Bronchial epithelial cell (primary cell): Measurements from ENCODE around the gene TOPAZ1. TPM values are rescaled to one million over a fixed set of nuclear protein-coding genes. Genes with fewer than 3 reads are reported as not detected.

ENCODE experiments used
- DNase-seq: peaks from one replicate; pipeline ENCODE4 v3.0.0-alpha.2; 2010; ENCODE audit warnings: low read depth
- FAIRE-seq: peaks from 2 replicates; lab custom pipeline; 2011; peaks lifted over from hg19 to GRCh38; lab: Jason Lieb, UNC
- H3K27me3 ChIP-seq: 2 replicates; pipeline ENCODE4 v1.5.1; 2011; ENCODE audit warnings: low read length; ENCODE audit not compliant: control insufficient read depth, insufficient read depth
- H3K36me3 ChIP-seq: 2 replicates; pipeline ENCODE4 v1.5.1; 2011; ENCODE audit warnings: low read length; ENCODE audit not compliant: control insufficient read depth, insufficient read depth
- H3K4me3 ChIP-seq: 2 replicates; pipeline ENCODE4 v1.5.1; 2011; ENCODE audit warnings: mild to moderate bottlenecking, low read depth, low read length, control low read depth
- total RNA-seq: library from RNA; depleted of rRNA; stranded (reverse); fragments of >200 nt; gene quantifications from 2 replicates; pipeline ENCODE4 v1.2.1, GENCODE V29; 2014
- TF ChIP-seq, protein P1 (sequence below): IDR thresholded peaks from 2 replicates; pipeline ENCODE4 v1.5.1; 2011; ENCODE audit warnings: mild to moderate bottlenecking, moderate library complexity, low read length, control low read depth, inconsistent platforms; ENCODE audit not compliant: insufficient read depth, severe bottlenecking

Gene TOPAZ1
- total RNA-seq, 1 donor from 2014 or later = not detected

DNA sequence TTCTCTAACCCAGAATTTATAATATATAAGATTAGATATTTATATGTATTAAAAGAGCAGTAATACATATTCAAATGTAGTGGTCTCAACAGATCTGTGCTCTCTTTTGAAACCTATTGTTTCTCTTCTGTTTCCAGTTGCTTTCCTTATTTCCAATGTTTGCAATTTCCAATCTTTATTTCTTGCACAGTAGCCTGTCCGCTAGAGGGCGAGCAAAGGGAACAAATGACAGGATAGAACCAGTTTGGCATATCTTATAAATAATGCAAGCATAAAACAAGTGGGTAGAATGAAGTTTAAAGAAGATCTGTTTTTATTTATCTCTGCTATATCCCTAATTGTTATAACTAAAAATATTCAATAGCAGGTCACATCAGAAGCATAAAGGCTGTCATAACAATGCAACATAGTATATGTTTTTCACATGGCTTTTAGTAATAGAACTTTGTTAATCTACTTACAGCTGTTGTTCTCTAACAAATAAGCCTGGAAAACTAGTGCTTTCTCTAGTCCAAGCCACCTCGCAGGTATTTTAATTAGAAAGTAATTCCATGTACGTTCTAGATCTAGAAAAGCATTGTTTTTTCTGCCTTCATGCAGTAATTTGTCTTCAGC is 81.8 kb downstream of the TOPAZ1 start:
- DNase-seq (peak; percentile 52), FAIRE-seq (no peak)
- Histone ChIP-seq H3K4me3 (no peak overlapping the region), H3K36me3 (no peaks in the 10 kb centered on the region), H3K27me3 (no peaks in the 10 kb centered on the region)
- TF ChIP-seq, protein P1, sequence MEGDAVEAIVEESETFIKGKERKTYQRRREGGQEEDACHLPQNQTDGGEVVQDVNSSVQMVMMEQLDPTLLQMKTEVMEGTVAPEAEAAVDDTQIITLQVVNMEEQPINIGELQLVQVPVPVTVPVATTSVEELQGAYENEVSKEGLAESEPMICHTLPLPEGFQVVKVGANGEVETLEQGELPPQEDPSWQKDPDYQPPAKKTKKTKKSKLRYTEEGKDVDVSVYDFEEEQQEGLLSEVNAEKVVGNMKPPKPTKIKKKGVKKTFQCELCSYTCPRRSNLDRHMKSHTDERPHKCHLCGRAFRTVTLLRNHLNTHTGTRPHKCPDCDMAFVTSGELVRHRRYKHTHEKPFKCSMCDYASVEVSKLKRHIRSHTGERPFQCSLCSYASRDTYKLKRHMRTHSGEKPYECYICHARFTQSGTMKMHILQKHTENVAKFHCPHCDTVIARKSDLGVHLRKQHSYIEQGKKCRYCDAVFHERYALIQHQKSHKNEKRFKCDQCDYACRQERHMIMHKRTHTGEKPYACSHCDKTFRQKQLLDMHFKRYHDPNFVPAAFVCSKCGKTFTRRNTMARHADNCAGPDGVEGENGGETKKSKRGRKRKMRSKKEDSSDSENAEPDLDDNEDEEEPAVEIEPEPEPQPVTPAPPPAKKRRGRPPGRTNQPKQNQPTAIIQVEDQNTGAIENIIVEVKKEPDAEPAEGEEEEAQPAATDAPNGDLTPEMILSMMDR = peak; percentile 65

DNA sequence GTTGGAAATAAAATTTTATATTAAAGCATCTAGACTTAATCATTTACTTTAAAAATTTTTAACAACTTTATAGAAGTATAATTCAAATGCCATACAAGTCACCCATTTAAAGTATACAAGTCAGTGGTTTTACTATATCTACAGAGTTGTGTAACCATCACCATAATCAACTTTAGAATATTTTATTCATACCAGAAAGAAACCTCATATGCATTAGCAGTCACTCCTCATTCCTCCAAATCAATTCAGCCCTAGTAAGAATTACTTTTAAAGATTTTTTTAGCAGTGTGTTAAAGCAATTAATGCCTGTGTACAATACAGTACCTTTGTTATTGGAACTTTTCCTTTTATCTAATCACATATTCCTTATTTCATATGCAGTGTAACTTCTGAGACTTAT is 82.9 kb downstream of the TOPAZ1 start:
- TF ChIP-seq, protein P1 = no peak
- H3K27me3 ChIP-seq = no peaks in the 10 kb centered on the region
- no peak overlapping the region for H3K4me3 ChIP-seq
- no peak for FAIRE-seq
- H3K36me3 ChIP-seq = no peaks in the 10 kb centered on the region
- DNase-seq = no peak

DNA sequence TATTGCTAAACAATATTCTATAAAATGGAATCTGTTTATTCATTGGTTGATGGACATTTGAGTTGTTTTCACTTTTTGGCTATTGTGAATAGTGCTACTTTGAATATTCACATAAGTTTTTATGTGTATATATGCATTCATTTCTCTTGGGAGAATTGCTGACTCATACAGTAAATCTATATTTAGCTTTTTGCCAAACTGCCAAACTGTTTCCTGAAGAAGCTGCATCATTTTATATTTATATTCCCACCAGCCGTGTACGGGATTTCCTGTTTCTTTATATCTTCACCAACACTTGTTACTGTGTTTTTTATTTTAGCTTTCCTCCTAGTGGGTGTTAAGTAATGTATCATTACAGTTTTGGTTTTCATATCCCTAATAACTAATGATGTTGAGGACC is 84.3 kb downstream of the TOPAZ1 start:
- FAIRE-seq (no peak), DNase-seq (peak; percentile 25)
- no peak overlapping the region for H3K4me3 ChIP-seq
- H3K27me3 ChIP-seq = no peaks in the 10 kb centered on the region
- TF ChIP-seq, protein P1 = no peak
- H3K36me3 ChIP-seq = no peaks in the 10 kb centered on the region

DNA sequence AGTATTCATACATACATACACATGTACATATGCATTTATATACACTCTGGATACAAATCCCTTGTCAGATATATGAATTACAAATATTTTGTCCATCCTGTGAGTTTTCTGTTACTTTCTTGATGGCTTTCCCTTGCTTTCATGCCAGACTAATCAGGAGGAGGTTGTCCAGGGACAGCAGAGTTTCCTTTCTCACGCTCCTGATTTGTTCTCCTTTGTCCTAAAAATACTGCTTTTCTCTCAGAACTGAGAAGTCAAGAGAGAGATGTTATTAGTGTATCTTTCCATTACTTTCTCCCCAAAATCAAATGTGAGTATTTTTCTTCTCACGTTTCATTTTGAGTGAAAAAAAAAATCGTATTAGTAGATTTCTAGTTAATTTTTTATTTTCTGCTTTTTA is 84.8 kb downstream of the TOPAZ1 start:
- no peak for FAIRE-seq
- TF ChIP-seq, protein P1 = no peak
- DNase-seq = no peak
- Histone ChIP-seq H3K4me3 (no peak overlapping the region), H3K36me3 (no peaks in the 10 kb centered on the region), H3K27me3 (no peaks in the 10 kb centered on the region)

DNA sequence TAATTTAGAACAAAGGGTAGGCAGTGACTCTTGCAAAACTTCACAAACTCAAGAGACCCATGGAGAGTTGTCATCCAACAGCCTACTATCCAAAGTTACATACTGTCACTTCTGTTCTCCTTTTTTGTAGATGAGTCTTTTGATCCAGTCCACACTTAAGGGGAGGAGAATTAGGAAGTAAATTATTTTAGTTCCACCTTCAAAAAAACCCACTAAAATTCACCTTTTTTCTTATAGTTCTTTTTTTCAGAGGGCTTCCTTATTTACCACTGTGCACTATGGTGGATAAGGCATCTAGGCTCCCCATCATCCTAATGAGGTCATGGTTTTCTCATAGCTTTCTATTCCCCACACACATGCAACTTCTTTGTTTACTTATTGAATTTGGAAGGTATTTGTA is 88.3 kb downstream of the TOPAZ1 start:
- Histone ChIP-seq H3K36me3 (no peaks in the 10 kb centered on the region), H3K27me3 (no peaks in the 10 kb centered on the region), H3K4me3 (no peak overlapping the region)
- TF ChIP-seq, protein P1 = no peak
- FAIRE-seq = no peak
- DNase-seq = no peak

DNA sequence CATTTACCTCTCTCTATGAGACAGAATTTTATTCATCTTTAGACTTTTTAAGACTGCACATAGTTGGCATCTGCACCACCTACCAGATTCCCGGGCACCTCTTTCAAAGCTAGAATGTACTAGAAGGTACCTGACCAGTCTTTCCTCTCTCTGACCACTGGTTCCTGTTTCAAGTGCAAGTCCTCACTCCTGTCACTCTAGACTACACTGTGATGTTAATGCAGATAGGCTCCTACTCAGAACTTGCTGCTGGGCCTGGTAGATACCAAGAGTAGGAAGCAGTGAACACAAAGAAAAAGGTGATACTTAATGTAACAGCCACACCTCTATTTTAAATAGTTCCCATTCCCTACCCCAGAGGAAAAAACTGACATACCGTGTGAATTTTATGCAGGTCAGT is 88.8 kb downstream of the TOPAZ1 start:
- DNase-seq (no peak), FAIRE-seq (no peak)
- no peaks in the 10 kb centered on the region for H3K27me3 ChIP-seq
- TF ChIP-seq, protein P1 = no peak
- no peak overlapping the region for H3K4me3 ChIP-seq
- H3K36me3 ChIP-seq = no peaks in the 10 kb centered on the region
